GM18870 (cell line): Measurements from ENCODE around the gene MIDN.
A peak's percentile ranks its signal among the peaks of the same experiment; 100 is the strongest.

Source experiments
- ATAC-seq: cut with Tn5 transposase; IDR thresholded peaks from one replicate; pipeline ENCODE4 v1.9.1; 2021; ENCODE audit warnings: moderate library complexity; ENCODE audit not compliant: unreplicated experiment

Gene MIDN

GRCh38 chr19:1269478-1270212 lies 21.3 kb downstream of the MIDN start:
- ATAC-seq: peak; percentile 4

DNA sequence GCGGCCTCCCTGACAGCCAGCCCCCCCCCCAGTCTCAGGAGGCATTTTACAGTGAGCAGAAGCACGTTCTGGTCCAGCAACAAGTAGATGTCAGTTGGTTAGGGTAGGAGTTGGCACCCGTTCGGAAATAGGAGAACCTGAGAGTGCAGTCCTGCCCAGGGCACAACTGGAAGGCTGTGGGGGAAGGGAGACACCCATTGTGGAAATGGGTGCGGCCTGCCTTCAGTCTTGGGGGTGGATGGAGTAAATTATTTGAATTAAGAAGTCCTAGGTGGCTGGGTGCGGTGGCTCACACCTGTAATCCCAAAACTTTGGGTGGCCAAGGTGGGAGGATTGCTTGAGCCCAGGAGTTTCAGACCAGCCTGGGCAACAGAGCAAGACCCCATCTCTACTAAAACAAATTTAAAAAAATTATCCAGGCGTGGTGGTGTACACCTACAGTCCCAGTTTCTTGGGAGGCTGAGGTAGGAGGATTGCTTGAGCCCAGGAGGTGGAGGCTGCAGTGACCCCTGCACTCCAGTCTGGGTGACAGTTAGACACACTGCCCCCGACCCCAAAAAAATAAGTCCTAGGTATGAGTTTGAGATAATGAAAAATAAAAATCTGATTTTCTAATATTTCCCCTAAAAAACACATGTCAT lies 21.9 kb downstream of the MIDN start:
- ATAC-seq: no peak

DNA sequence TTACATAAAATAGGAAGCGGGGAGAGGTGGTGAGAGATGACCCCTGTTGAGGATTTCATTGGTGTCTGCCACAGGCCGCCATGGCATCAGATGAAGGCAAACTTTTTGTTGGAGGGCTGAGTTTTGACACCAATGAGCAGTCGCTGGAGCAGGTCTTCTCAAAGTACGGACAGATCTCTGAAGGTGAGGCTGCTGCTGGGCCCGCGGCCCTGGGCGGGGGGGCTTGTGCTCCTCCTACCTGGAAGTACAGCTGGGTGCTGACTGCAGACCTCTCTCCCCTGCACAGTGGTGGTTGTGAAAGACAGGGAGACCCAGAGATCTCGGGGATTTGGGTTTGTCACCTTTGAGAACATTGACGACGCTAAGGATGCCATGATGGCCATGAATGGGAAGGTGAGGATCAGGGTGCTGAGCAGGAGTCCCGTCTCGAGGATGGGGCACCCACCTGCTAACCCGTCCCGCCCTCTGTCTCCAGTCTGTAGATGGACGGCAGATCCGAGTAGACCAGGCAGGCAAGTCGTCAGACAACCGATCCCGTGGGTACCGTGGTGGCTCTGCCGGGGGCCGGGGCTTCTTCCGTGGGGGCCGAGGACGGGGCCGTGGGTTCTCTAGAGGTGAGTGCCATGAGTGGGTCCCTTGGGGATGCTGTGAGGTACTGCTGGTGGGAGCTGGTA lies 22.6 kb downstream of the MIDN start:
- ATAC-seq: no peak

DNA sequence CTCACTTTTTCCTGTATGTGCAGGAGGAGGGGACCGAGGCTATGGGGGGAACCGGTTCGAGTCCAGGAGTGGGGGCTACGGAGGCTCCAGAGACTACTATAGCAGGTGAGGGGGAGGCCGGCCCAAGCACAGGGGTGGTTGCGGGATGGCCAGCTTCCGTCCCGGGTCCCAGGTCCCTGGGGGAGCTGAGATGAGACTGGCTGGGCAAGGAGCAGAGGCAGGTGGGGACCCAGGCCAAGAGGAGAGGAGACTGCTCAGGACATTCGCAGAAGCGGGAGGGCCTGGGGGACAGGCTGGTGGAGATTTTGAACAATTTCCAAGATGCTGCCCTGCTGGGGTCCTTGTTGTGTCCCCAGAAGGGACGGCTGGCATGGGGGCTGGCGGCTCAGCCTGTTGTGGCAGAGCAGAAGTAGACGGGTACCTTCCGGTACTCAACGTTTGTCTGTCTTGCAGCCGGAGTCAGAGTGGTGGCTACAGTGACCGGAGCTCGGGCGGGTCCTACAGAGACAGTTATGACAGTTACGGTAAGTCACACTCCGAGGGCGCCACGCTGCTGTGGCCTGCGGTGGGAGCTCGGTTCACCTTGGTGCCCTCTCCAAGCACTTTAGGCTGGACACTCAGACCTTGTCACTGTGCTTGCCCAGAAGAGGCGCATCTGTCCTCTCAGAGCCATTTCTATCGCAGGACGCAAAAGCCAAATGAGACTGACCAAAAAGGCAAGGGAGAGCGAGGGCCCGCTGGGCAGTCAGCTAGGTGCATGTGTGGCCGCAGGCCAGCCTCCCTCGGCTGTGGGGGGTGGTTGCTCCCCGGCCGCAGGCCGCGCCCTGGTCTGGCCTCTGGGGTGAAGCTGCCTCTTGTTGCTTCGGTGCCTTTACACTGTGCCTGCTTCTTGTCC lies 23.4 kb downstream of the MIDN start:
- ATAC-seq: no peak

- no peak for ATAC-seq
These were observed 24.3 kb downstream of the MIDN start for GRCh38 chr19:1272423-1273262.

GRCh38 chr19:1273263-1274041 lies 25.1 kb downstream of the MIDN start:
- no peak for ATAC-seq

GRCh38 chr19:1274081-1274851 lies 25.9 kb downstream of the MIDN start:
- ATAC-seq: no peak

DNA sequence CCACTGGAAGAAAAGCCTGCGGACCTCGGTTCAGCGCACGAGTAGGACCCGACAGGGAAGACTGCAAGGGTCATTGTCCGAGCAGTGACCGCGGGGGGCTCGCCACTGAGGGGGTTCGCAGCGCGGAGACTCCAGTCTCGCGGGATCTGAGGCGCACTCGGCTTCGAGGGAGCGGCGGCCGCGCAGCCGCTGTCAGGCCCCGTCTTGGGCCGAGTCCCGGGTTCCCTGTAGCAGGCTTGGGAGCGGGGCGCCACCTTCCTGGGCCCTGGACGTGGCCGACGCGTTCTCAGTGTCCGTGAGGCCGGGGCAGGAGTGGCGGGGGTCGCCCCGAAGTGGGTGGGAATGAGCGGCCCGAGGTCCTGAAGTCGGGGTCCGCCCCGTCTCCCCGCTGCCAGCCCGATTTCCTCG lies 26.5 kb downstream of the MIDN start:
- ATAC-seq: peak; percentile 1

DNA sequence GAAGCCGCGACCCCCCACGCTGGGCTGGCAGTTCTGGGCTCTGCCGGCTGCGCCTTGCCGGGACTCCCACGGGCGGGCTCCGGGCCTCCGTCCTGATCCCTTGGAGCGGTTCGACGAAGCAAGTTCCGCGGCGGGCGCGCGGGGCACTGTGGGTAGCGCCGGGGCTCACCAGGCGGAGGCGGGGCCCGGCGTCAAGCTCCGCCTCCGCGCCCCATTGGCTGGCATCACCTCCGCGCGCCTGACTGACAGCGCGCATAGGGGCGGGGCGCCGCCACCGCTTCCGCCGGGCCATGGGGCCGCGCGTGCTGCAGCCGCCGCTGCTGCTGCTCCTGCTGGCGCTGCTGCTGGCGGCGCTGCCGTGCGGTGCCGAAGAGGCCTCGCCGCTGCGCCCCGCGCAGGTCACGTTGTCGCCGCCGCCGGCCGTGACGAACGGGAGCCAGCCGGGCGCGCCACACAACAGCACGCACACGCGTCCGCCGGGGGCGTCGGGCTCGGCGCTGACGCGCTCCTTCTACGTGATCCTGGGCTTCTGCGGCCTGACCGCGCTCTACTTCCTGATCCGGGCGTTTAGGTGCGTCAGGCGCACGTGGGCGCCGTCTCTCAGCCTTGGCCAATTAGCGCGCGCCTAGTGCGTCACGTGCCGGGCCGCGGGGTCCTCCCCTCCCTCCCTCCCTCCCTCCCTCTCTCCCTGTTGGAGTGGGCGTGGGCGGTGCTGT lies 27.0 kb downstream of the MIDN start, which contains the start of gene FAM174C:
Gene FAM174C, plus strand, starts transcription at position 271 of the 716 bp plus-strand sequence. Its CDS starts 20 bp downstream, at position 291.
- peak; percentile 60 for ATAC-seq

- ATAC-seq: no peak
These were observed 27.7 kb downstream of the MIDN start for GRCh38 chr19:1275976-1276627.

DNA sequence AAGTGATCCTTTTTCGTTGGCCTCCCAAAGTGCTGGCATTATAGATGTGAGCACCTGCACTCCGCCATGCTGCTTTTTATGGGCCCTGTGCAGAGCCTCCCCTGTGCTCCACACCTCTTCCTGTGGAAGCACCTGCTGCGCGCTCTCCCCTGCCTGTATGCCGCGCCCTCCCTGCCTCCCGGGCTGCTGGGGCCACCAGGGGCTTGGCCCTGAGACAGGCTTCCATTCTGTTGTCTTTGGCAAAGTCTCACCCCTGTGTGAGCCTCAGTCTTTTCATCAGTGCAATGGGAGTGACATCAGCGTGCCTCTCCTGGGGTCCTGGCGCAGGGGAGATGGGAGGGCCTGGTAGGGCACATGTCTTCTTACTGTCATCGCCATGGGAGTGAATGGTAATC lies 28.2 kb downstream of the MIDN start:
- no peak for ATAC-seq

- ATAC-seq: no peak
These were observed 28.7 kb downstream of the MIDN start for GRCh38 chr19:1277061-1277460.

DNA sequence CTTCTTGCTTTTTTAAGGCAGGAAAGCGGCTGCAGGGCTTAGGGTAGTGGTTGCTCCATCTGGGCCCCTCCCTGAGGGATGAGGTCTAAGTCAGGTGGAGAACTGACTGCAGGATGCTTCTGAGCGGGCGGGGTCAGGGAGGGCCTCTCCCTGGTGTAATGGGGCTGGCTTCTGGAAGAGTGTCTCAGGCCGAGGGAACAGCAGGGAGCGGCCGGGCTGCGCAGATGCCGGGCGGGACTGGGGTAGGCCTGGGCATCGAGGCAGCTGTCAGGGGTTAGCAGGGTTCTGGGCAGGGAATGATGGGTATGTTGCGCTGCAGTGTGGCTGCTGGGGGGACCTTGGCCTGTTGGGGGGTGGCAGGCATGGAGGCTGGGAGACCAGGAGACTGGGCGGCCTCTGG lies 29.7 kb downstream of the MIDN start:
- ATAC-seq: no peak

GRCh38 chr19:1278713-1279660 lies 30.6 kb downstream of the MIDN start:
- ATAC-seq: no peak

- no peak for ATAC-seq
These were observed 31.5 kb downstream of the MIDN start for GRCh38 chr19:1279782-1280341.
